Muscle layer of duodenum (tissue), 2 donors: ENCODE results near the gene MYL12A.

Source experiments
- H3K27ac ChIP-seq: one replicate; pipeline ENCODE4 v1.7.0; 2013; ENCODE audit warnings: mild to moderate bottlenecking, low read length
- H3K27me3 ChIP-seq: one replicate; pipeline ENCODE4 v1.7.0; 2013; ENCODE audit warnings: low read depth, mild to moderate bottlenecking, control low read depth, low read length
- H3K36me3 ChIP-seq, 2 donors: one replicate each; pipeline ENCODE4 v1.7.0; 2013; ENCODE audit warnings: low read length in 2 of 2, control low read depth in 1 of 2, mild to moderate bottlenecking in 1 of 2; ENCODE audit not compliant: insufficient read depth in 2 of 2, control insufficient read depth in 1 of 2
- H3K4me1 ChIP-seq, 2 donors: one replicate each; pipeline ENCODE4 v1.7.0; 2013; ENCODE audit warnings: low read length in 2 of 2, mild to moderate bottlenecking in 2 of 2, control low read depth in 1 of 2, moderate library complexity in 1 of 2; ENCODE audit not compliant: insufficient read depth in 2 of 2, control insufficient read depth in 1 of 2
- H3K4me3 ChIP-seq, 2 donors: one replicate each; pipeline ENCODE4 v1.7.0; 2013; ENCODE audit warnings: low read length in 2 of 2, low read depth in 1 of 2, mild to moderate bottlenecking in 1 of 2
- H3K9me3 ChIP-seq, 2 donors: one replicate each; pipeline ENCODE4 v1.7.0; 2013; ENCODE audit warnings: low read length in 2 of 2, control low read depth in 1 of 2, mild to moderate bottlenecking in 1 of 2; ENCODE audit not compliant: control insufficient read depth in 1 of 2
- donor health status: healthy.

Gene MYL12A

GRCh38 chr18:3256693-3257626 is 9.4 kb downstream of the MYL12A start:
- H3K4me1 ChIP-seq: peaks cover 12 to 33% of the 10 kb centered on the region in 2 donors
- H3K27me3 ChIP-seq: no peaks in the 10 kb centered on the region
- no peak overlapping the region for H3K4me3 ChIP-seq
- H3K9me3 ChIP-seq: no peaks in the 10 kb centered on the region
- H3K36me3 ChIP-seq: peaks cover 46 to 58% of the 10 kb centered on the region in 2 donors
- peak overlapping the region; percentile 68 for H3K27ac ChIP-seq

GRCh38 chr18:3257627-3258120 is 10.1 kb downstream of the MYL12A start:
- H3K27ac ChIP-seq: peak overlapping the region; percentile 68
- H3K9me3 ChIP-seq: no peaks in the 10 kb centered on the region
- peaks cover 9 to 30% of the 10 kb centered on the region in 2 donors for H3K4me1 ChIP-seq
- H3K36me3 ChIP-seq: peaks cover 46 to 62% of the 10 kb centered on the region in 2 donors
- H3K4me3 ChIP-seq: no peak overlapping the region
- H3K27me3 ChIP-seq: no peaks in the 10 kb centered on the region

DNA sequence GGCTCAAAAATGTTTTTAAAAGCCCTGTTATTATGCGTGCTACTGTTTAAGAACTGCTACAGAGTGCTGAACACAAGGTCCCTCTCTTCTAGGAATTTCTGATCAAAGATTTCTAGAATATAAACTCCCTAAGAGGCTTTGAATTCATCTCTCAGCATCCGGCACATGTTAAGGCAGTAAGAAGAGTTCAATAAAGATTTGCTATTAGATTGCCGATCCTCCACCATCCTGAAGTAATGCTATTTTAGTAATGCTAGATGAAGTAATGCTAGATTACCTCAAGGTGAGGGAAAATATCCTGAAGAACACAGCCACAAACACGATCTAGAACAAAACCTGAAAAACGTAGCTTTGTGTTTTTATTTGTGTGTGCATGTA is 13.4 kb downstream of the MYL12A start:
- H3K27ac ChIP-seq: peak overlapping the region; percentile 99
- H3K4me3 ChIP-seq: peak overlapping the region; percentile 80 to 96
- H3K27me3 ChIP-seq: no peaks in the 10 kb centered on the region
- H3K9me3 ChIP-seq: no peaks in the 10 kb centered on the region
- H3K36me3 ChIP-seq: peaks cover 14 to 36% of the 10 kb centered on the region in 2 donors
- peaks cover 20 to 55% of the 10 kb centered on the region in 2 donors for H3K4me1 ChIP-seq

GRCh38 chr18:3261373-3262233 is 14.0 kb downstream of the MYL12A start, which contains the start of gene MYL12B:
TSS of gene MYL12B (plus strand) at chr18:3262133. CDS start at chr18:3272899, 10,766 bp downstream.
- peak within 1 kb of the TSS; percentile 99 for H3K27ac ChIP-seq
- H3K4me3 ChIP-seq: peak within 1 kb of the TSS; percentile 80 to 96
- peaks cover 20 to 55% of the 10 kb centered on the region in 2 donors for H3K4me1 ChIP-seq
- peaks cover 10 to 32% of the 10 kb centered on the region in 2 donors for H3K36me3 ChIP-seq
- H3K9me3 ChIP-seq: no peaks in the 10 kb centered on the region
- H3K27me3 ChIP-seq: no peaks in the 10 kb centered on the region

DNA sequence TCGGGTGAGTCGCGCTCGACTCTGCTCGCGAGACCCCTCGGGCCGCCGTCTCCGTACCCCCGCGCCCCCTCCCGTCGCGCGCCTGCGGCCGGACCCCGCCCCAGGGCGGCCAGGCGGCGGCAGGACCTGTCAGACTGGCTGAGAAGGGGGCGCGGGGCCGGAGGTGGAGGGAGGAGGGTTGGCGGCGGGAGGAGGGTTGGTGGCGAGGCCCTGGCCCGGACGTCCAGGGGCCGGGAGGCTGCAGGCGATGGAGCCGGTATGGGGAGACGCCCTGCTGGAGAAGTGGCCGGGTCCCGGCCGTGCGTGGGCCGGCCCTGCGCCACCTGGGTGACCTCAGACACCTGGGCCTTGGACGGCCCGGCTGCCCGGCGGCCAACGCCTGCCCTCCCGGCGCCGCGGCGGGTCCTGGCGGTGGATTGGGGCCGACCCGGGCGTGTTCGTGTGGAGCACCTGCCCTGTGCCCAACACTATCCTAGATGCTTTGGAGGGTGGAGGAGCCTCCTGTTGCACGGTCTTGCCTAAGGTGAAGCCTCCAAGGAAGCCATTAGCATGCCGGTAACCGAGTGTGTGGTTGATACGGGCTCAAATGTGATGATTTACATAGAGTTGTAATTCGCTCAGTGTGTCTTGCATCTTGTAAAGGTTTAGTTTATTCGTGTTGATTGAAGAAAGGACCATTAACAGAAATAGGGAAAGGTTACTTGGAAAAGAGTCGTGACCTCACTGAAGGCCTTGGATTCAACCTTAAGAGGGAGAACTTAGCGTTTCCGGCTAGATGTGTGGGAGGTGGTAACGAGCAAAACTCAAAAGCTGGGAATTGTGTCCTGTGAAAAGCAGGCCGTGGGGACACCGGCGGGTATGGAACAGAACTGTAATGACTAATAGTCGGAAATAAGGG is 14.9 kb downstream of the MYL12A start:
- peaks cover 1 to 27% of the 10 kb centered on the region in 2 donors for H3K36me3 ChIP-seq
- H3K9me3 ChIP-seq: no peaks in the 10 kb centered on the region
- H3K27me3 ChIP-seq: no peaks in the 10 kb centered on the region
- peak overlapping the region; percentile 80 to 96 for H3K4me3 ChIP-seq
- peak overlapping the region; percentile 99 for H3K27ac ChIP-seq
- H3K4me1 ChIP-seq: peaks cover 16 to 54% of the 10 kb centered on the region in 2 donors

GRCh38 chr18:3263132-3263700 is 15.6 kb downstream of the MYL12A start:
- Histone ChIP-seq H3K9me3 (no peaks in the 10 kb centered on the region), H3K4me3 (peak overlapping the region; percentile 80 to 96), H3K36me3 (peaks cover 0 to 20% of the 10 kb centered on the region in 2 donors), H3K4me1 (peaks cover 19 to 54% of the 10 kb centered on the region in 2 donors), H3K27ac (peak overlapping the region; percentile 99), H3K27me3 (no peaks in the 10 kb centered on the region)

DNA sequence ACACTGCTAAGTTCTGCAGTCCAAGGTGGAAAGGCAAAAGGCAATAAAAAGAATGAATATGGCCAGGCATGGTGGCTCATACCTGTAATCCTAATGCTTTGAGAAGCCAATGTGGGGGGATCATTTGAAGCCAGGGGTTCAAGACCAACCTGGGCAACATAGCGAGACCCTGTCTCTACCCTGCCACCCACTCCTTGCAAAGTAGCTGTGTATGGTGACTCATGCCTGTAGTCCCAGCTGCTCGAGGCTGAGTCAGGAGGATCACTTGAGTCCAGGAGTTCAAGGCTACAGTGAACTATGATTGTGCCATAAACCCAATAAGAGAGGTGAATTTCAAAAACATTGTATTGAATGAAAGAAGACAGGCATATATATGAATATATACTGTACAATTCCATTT is 16.8 kb downstream of the MYL12A start:
- Histone ChIP-seq H3K27ac (no peak overlapping the region), H3K4me1 (peaks cover 30 to 62% of the 10 kb centered on the region in 2 donors), H3K9me3 (no peaks in the 10 kb centered on the region), H3K27me3 (no peaks in the 10 kb centered on the region), H3K36me3 (peaks cover 0 to 13% of the 10 kb centered on the region in 2 donors), H3K4me3 (peak overlapping the region in 1 of 2 donors; percentile 20)

- peaks cover 0 to 13% of the 10 kb centered on the region in 2 donors for H3K36me3 ChIP-seq
- no peaks in the 10 kb centered on the region for H3K27me3 ChIP-seq
- no peak overlapping the region for H3K27ac ChIP-seq
- H3K9me3 ChIP-seq: no peaks in the 10 kb centered on the region
- H3K4me3 ChIP-seq: no peak overlapping the region
- peaks cover 35 to 62% of the 10 kb centered on the region in 2 donors for H3K4me1 ChIP-seq
Measured at GRCh38 chr18:3265564-3266033, 18.0 kb downstream of the MYL12A start.

DNA sequence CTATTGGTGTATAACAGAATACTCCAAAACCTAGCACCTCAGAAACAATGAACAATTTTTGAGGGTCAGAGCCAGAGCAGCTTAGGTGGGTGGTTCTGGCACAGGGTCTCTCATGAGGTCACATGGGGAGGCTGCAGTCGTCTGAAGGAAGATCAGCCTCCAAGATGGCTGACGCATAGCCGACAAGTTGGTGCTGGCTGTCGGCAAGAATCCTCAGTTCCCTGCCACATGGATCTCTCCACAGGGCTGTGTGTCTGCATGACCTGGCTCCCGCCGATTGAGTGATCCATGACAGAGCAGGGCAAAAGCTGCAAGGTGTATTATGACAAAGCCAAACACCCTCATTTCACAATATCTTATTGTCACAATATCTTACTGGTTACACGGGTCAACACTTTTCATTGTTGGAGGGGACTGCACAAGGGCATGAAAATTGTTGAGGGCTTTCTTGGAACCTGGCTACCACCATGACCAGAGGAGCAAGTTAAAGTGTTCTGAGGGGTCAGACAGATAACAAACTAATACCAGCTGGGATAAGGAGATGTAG is 18.5 kb downstream of the MYL12A start:
- Histone ChIP-seq H3K36me3 (peaks cover 0 to 12% of the 10 kb centered on the region in 2 donors), H3K4me3 (no peak overlapping the region), H3K9me3 (no peaks in the 10 kb centered on the region), H3K27me3 (no peaks in the 10 kb centered on the region), H3K4me1 (peaks cover 31 to 57% of the 10 kb centered on the region in 2 donors), H3K27ac (no peak overlapping the region)

DNA sequence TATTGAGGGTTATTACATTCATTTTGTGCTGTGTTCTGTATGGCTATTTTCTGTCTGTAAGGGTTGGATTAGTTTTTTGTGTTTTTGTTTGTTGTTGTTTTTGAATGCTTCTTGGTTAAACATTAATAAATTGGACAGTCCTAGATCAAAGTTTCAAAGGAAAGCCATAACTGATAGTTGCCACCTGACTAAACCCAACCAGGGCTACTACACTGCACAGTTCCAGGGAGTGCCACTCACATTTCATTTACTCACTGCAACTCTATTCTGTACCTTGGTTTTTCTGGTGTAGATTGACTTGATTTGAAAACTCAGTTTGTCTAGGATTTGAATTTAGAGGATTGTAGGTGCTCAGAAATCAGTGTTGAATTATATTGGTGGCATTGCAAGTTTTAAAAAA is 20.7 kb downstream of the MYL12A start:
- H3K4me1 ChIP-seq: peaks cover 30 to 64% of the 10 kb centered on the region in 2 donors
- H3K36me3 ChIP-seq: peaks cover 0 to 6% of the 10 kb centered on the region in 2 donors
- H3K27me3 ChIP-seq: no peaks in the 10 kb centered on the region
- H3K4me3 ChIP-seq: no peak overlapping the region
- peak overlapping the region; percentile 43 for H3K27ac ChIP-seq
- H3K9me3 ChIP-seq: no peaks in the 10 kb centered on the region
